IMR-90 (cell line): Measurements from ENCODE around the gene SLF2.

Source experiments
- BHLHE40 ChIP-seq: fragments of 150-350 bp; IDR thresholded peaks from 2 replicates; pipeline ENCODE4 v1.6.1; 2016; ENCODE audit warnings: mild to moderate bottlenecking, low read depth, low read length
- ELK1 ChIP-seq: fragments of 150-350 bp; IDR thresholded peaks from 2 replicates; pipeline ENCODE4 v1.6.1; 2016; ENCODE audit warnings: low read depth, mild to moderate bottlenecking, low read length, moderate library complexity, borderline replicate concordance
- POLR2A ChIP-seq: IDR thresholded peaks from 2 replicates; pipeline ENCODE4 v1.6.1; 2012; ENCODE audit warnings: mild to moderate bottlenecking, low read depth, low read length
- RAD21 ChIP-seq: IDR thresholded peaks from 2 replicates; pipeline ENCODE4 v1.6.1; 2012; ENCODE audit warnings: low read length, improper control_type of control experiment
- SMC3 ChIP-seq: fragments of 150-350 bp; IDR thresholded peaks from 2 replicates; pipeline ENCODE4 v1.6.1; 2016; ENCODE audit warnings: low read depth, mild to moderate bottlenecking, antibody characterized with exemption, low read length, moderate library complexity
- TF ChIP-seq, protein P1 (sequence below): conservative IDR thresholded peaks from 2 replicates; pipeline ENCODE4 v1.5.1; 2012; ENCODE audit warnings: mild to moderate bottlenecking, low read depth, low read length, improper control_type of control experiment
- TF ChIP-seq, protein P2 (sequence below): fragments of 150-350 bp; IDR thresholded peaks from 2 replicates; pipeline ENCODE4 v1.6.1; 2017; ENCODE audit warnings: mild to moderate bottlenecking, antibody characterized with exemption, low read length, low read depth

DNA sequence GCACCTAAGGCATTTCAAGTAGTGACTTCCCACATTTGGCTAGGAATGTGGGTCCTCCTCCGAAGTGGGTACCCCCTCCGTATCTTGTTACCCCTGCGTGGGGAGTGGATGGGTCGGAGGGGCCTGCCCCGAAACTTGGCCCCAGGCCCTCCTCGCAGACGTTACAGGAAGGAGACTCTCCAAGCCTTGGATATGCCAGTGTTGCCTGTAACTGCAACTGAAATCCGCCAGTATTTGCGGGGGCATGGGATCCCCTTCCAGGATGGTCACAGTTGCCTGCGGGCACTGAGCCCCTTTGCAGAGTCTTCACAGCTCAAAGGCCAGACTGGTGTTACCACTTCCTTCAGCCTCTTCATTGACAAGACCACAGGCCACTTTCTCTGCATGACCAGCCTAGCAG is 75.4 kb downstream of the SLF2 start:
- TF ChIP-seq POLR2A = no peak
- TF ChIP-seq, protein P1, sequence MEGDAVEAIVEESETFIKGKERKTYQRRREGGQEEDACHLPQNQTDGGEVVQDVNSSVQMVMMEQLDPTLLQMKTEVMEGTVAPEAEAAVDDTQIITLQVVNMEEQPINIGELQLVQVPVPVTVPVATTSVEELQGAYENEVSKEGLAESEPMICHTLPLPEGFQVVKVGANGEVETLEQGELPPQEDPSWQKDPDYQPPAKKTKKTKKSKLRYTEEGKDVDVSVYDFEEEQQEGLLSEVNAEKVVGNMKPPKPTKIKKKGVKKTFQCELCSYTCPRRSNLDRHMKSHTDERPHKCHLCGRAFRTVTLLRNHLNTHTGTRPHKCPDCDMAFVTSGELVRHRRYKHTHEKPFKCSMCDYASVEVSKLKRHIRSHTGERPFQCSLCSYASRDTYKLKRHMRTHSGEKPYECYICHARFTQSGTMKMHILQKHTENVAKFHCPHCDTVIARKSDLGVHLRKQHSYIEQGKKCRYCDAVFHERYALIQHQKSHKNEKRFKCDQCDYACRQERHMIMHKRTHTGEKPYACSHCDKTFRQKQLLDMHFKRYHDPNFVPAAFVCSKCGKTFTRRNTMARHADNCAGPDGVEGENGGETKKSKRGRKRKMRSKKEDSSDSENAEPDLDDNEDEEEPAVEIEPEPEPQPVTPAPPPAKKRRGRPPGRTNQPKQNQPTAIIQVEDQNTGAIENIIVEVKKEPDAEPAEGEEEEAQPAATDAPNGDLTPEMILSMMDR = no peak
- no peak for TF ChIP-seq BHLHE40
- TF ChIP-seq, protein P2, sequence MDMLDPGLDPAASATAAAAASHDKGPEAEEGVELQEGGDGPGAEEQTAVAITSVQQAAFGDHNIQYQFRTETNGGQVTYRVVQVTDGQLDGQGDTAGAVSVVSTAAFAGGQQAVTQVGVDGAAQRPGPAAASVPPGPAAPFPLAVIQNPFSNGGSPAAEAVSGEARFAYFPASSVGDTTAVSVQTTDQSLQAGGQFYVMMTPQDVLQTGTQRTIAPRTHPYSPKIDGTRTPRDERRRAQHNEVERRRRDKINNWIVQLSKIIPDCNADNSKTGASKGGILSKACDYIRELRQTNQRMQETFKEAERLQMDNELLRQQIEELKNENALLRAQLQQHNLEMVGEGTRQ = no peak
- no peak for TF ChIP-seq RAD21
- no peak for TF ChIP-seq ELK1
- no peak for TF ChIP-seq SMC3
